Stimulated activated CD8-positive, alpha-beta memory T cell treated with anti-CD3 and anti-CD28 coated beads, Interleukin-15, amount 100 ng/mL, for 1 hour (primary cell): ENCODE data around the gene HOXB6.

Experiments
- DNase-seq: peaks from one replicate; pipeline ENCODE4 v3.0.0-alpha.2; 2020; ENCODE audit warnings: low read depth

Gene HOXB6

DNA sequence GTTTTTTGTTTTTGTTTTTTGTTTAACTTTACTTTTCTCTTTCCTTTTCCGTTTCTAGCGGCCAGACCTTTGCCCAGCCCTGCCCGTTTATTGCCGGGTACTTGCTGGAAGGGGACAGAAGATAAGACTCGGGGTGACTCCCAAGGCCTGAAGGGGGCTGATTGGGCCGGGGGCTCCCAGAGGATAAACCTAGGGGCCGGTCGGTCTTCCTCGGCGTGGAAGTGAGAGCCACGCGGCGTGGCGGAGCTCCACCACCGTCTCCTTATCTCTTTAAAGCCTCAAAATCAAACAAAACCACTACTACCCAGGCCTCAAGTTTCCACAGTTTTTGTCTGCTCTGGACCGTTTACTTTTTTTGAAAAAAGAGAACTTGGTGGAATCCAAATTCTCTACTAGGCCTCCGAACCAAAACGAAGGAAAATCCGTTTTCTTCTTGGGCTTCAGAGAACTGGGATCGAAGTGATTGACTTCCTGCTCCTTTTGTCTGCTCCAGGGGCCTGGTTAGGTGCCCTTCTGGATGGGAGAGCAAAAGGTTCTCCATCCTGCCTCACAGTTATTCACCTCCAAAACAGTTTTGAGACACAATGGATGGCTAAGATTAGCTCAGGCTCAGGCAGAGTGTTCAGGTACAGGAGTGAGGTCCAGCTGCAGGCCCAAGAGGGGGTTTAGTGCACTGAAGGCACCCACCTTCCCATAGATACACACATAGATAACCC, 29.9 kb upstream of the HOXB6 start:
- DNase-seq = no peak

DNA sequence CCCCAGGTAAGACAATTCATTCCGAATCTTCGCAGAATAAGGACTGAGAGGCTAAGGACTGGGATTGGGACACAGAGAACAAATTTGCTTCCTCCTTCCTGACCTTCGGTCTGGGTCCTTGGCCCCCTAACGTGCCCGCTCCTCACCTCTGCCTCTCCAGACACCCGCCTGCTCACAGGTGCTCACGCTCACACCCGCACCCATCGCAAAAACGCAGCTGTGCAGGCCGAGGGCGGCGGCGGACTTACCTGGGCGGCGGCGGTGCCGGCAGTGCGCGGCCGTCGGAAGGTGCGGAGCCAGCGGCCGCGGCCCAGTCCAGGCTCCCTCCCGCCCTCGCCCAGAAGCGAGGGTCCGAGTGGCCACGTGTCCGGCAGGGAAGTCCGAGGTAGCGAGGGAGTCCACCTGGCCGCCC, 28.5 kb upstream of the HOXB6 start:
- no peak for DNase-seq

DNA sequence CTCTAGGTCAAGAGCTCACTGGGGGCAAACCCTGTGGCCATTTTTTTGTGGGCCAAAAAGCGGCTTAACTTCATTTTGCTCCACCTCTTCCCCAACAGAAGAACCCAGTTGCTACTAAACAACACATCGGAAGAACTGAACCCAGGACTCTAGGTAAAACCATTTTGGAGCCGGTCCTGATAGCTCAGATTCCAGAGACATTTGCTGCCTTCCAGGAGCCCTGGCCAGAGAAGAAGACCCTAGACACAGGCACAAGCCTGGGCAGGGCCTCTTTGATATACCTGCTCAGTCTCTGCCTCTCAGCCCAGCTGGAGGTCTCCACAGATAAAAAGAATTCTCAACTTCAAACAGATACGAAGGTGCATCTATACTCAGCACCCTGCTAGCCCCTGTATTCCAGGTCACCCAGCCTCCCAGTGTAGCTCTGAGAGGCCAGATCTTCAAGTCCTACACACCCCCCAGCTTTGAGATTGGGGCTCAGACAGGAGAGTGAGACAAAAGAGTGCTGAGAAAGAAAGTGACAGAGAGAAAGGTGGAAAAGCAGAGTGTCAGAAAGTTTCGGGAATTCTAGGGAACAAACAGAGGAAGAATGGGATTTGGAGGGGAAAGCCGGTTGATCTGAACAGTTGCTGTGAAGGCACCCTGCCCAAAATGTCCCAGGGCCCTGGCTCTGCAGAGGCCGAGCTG, 27.9 kb upstream of the HOXB6 start:
- no peak for DNase-seq

DNA sequence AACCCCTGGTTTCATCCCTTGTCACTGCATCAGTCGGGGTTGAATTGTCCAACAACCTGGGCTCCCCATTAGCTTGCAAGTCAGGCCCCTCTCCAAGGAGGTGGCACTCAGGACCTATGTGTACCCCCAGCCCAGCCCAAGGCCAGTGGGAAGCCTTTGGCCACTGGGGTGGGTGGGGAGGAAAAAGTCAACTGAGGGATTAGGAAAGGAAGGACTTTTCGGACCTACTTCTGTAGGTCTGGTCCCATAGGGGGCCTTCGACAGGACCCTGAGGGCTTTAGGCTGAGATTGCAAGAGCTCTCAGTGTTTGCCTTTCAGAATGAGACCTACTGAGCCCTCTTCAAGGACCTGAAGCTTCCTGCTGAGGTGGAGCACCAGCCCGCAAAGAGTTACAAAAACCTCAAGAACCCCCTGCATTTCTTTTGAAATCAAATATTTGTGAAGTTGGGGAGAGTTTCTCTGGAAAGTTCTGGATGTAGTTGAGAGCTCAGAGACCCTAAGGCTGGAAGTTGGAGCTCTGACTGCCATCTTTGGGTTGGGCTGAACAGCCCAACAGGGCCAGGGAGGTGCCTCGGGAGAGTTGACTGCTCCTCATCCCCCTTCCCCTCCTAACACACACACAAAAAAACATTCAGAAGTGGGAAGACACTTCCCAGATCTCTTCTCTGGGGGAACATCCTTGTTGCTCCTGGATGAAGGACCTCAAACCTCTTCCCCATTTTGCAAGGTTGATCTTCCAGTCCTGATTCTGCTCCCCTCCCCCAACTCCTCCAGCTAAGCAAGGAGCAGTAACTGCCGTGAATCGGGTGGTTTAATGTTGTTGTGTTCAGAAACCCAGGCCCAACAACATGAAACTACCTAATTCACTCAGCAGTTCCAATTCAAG, 27.1 kb upstream of the HOXB6 start:
- no peak for DNase-seq

DNA sequence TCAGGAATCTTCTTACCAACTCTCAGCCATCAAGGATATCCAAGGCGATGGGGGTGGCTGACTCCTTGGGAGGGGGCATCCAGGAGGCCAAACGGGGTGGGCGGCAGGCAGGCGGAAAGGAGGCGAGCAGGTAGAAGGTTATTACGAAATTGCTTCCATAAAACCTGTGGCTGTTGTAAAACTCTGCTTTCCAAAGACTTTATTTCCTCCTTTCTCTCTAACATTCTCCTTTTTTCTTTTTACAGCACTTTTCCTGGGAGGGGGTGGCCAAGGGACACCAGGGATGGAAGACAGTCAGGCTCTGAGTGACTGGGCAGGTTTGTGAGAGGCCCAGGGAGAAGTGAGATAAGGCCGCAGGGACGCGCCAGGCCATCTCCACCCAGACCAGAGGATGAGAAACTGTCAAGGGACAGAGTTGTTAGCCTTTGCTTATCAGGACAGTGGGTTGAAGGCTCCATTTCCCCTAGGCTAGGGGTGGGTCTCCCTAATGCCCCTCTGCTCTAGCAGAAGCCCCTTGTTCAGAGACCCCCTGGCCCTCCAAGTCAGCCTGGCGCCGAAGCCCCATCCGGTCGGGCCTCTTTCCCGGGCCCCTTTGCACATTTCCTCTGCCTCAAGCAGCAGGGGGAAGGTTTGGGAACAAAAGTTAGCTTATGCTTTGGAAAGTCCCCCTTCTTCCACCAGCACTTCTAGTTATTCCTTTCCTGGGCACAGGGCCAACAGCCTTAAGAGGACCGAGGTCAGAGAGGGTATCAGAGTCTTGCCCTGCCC, 26.3 kb upstream of the HOXB6 start:
- DNase-seq = no peak

DNA sequence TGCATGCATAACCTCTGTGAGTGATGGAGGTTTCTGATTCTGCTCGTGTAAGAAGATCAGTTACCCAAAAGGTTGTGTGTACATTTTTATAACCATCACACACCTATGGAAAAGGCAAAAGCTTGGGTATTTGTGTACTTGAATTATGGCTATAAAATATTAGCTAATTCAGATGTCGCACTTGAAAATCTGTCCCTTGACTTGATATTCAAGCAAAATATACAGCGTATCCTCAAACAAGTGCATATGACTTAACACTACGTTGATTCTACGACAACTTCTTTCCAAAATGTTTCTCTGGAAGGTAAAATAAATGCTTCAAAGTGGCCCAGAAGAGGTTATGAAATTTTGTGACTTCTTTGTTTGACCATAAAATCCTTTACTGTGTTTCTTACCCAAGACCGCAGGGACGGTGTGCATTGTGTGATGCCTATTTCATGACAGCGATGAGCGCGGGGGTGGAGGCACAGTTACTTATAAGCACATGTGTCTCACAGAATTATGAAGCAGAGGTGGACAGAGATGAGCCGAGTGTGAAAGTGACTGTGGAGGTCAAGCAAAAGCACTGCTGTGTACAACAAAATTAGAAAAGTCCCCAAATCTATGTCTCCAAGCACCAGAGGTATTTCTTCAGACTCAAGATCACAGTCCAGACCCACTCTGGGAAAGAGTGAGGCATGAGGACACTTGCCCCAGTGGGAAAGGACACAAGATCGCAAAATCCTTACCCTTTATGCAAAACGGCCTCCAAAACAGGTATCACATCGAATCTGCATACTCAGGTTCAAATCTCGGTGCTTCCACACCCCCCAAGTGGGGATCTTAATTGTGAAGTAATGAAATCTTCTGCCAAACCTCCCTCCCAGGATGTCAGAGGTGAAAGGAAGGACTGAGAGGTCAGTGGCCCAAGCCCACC, 25.5 kb upstream of the HOXB6 start:
- DNase-seq = no peak

DNA sequence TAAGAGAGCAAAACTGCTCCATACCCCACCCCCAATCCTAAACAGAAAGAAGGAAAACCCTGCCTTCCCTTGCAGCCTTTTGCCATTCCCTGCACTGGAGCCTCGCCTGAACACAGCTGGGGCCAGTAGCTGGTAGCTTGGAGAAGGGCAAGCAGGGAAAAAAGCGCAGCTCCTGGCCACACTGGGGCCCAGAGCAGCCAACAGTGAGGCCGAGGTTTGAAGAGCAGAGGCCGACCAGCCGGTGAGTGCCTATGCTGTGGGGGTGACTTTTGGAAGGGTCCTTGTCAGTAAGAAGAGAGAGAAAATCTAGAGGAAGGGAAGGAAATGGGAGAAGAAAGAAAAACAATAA, 24.6 kb upstream of the HOXB6 start:
- no peak for DNase-seq

DNA sequence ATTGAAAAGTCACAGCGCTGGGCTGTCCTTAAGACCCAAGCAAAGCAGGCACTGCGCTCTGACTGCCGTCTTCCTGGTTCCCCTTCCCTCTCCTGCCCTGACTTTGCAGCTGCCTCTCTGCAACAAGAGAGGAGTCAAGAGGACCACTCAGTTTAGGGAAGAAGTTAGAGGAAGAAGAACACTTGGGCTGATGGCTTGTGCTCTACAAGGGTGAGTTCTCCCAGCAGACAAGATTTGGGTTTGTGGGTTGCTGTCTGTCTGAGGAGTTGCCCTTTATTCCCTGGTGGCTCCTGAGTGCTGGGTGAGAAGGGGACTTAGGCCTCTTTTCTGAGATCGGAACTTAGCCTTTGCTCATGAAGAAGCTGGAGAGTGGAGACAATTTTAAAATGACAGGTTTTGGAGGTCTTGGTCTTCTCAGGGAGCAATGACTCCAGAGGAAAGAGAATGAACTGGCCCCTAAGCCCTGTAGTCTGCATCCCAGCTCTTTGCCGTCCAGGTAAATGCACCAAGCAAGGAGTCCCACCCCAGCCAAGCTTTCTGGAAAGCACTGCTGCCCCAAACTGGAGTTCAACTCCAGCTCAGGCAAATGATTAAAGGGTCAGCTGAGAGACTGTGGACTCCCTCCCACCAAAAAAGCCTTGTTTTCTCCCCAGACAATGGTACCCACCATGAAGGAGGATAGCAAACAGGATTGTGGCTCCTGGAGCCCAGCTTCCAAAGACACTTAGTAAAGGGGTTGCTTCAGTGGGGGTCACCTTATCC, 24.0 kb upstream of the HOXB6 start:
- no peak for DNase-seq

DNA sequence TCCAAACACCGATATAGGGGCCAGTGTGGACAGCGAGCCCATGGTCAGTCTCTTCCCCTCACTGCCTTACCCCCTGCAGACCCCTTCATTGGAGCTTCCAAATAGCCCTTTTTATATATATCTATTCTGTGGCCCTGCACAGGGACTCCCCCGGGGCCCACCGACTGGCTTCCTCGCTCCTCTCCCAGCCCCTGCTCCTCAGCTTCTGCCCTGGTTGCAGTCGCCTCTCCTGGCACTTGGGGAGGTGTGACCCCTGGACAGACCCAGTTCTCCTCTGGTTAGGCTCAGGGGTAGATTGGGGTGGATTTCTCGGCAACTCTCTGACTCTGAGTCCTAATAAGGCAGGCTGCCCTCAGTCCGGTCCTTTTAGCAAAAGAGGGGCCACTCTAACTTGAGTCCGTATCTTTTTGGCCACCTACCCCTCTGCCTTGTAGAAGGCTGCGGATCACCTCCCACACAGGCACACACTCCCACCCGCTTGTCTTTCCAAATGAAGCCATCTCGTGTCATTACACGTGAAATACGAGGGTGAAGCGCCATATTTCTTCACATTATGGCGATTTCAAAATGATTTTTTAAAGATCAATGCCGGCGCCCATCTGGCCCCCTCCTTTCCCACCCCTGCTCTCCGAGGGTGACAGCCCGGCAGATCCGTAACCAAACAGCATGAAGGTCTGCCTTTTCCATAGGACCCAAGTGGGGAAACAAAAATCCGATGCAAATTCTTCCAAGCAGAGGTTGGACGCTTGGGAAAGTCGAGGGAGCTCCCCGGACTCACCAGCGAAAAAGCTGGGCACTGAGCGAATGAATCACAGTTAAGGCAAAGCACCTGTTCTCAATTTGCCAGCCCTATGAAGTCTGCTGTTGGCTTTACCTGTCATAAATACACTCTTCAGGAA, 23.1 kb upstream of the HOXB6 start:
- DNase-seq = no peak

DNA sequence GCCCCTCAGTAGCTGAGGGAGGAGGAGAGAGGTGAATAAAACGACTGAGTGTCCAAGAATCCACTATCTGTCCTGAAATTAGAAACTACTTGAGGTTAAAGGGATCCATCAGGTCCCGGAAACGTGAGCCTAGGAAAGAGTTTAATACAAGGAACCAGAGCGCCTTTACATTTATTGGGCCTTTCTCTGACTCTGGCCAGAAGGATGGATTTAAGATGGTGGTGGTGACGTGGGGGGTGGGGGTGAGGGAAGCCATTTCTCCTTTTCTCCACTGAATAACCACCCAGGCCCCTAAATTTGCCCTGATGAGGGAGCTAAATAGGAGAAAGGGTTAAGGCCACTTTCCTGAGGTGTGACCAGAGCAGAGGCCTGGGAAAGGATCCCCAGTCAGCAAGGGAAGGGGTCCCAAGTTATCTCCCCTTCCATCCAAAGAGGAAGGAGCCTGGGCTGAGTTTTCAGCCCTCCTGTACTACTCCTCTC, 22.4 kb upstream of the HOXB6 start:
- no peak for DNase-seq

DNA sequence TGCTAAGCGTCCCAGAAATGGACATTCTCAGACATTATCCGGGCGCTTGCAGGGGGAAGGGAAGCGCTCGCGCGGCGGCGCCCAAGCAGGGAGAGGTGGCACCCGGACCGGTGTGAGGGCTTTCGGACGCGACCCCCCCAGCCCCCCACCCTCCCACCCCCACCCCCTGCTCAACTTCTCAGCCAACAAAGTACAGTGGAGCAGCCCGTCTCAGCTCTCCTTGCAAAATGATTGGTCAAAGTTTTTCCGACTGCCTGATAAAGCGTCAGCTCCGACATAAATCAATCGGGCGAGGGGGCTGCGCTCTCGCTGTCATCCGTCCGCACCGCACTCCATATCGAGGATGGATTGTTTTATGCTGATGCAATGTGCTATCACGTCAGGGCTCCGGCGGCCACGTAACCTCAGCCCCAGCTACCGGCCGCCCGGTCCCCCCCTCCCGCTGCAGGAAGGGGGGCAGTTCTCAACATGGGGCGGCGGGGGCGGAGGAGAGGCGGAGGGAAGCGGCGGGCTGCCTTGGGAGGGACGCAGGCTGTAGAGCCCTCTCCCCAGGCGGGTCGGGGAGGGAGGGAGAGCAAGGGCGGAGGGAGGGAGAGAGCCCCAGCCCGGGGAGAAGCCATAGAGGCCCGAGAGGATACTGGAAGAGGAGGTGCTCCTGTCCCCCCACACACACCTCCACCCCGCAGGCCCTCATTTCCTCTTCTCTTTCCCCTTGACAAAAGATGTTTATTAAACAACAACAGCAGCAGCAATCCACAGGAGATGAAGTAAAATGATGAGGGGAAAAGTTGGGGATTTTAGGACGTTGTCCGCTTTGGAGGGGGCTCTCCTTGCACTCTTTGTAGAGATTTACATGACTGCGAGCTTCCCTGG, 21.7 kb upstream of the HOXB6 start, which contains the start of gene HOXB9:
Gene HOXB9 (minus strand): TSS at position 114 of the 873 bp plus-strand sequence. CDS start 89 bp downstream, at position 25.
- DNase-seq = no peak

DNA sequence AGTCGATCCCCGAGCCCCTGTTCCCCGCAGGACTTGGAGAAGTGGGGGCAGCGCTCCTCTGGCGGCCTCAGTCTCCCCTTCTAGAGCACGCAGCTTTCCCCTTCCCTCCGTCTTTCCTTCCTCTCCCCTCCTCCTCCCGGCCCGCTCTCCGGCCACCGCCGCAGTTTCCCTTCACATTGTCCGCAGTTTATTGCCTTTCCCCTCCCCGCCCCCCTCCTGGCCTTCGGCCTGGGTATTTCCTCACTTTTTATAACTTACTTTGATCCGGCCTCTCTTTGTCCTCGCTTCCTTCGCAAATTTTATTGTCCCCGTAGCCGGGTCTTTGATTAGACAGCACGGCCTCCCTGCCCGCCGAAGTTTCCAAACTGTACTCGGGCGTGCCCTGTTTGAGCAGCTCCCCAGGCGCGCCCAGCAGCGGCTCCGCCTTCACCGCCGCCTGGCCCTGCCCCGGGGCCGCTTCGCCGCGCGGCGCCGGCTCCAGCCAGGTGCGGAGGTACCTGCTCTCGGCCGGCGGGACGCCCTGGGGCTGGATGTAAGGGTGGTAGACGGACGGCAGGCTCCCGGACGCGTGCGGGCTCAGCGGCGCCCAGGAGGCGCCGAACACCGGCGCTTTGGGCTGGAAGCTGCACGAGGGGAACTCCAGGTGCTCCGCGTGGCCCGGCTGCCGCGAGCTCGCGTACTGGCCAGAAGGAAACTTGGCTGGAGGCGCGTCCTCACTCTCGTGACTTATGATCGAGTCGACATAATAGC, 20.9 kb upstream of the HOXB6 start:
- DNase-seq = no peak

DNA sequence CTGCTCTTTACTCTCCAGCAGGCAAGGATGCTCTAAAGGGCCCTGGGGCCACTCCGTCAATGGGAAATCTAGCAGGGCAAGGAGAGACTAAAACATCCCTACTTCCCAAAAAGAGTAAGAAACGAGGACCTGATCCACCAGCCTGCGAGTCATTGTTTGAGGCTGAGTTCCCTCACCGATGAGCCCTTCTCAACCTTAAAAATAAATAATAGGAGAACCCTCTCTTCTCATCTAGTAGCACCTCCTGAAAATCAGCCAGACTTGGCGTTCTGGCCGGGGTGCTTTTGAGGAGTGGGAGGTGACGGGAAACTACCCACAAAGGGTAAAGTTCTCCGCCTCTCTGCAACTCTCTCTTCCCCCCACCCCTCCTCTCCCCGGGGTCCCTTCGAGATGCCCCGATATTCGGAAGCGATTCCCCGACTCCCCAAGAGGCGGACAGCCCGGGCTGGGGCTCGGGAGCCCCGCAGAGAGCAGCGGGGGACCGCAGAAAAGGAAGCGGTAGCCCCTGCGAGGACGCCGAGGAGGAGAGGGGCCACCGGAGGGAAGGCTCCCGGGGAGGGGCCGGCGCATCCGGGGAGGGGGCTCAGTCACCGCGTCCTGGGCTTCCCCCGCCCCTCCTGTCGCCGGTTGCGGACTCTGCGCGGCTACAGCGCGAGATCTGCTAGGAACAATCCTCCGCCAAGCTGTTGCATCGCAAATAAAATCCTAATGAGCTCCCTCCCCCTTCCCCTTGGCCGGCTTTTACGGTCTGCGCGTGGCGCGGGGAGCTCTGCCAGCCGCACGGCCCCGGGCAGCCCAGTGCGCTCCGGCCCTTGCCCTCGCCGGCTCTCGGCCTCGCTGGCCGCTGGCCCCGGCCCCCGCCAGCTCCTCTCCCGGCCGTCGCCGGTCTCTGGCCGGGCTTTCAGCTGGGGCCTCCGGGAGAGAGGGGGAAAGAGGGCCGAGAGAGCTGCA, 20.0 kb upstream of the HOXB6 start:
- no peak for DNase-seq

DNA sequence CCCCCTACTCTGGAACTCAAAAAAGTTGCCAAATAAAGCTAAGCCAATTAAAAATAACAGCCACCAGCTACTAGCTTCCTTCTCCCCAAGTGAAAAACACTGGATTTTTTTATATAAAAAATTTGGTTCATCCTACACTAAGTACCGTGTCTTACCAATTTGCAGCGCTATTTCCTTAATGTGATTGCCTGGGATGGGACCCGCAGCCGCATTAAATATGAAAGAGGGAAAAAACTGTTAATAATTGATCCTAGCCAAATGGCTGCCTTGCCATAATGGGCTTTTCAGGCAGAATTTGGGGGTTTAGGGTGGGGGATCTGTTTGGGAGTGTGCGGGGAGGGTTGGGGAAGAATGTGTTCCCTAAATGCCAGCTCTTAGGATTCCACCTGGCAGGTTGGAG, 19.3 kb upstream of the HOXB6 start:
- DNase-seq = no peak

DNA sequence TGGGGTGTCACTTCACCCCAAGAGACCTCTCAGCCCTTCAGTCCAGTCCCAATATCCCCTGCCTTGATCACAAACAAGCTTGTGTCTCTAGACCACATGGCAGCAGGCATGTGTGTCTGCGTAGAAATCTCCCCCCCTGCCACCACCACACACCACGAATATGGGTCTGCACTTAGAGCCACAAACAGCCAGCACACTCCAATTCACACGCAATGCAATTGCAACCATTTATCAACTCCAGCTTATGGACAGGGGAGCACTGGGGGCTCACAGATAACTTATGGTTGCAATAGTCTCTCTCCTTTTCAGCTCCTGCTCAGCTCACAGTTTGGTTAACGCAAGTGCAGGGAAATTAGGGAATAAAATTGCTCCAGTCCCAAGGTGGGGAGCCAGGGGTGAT, 18.8 kb upstream of the HOXB6 start:
- no peak for DNase-seq

DNA sequence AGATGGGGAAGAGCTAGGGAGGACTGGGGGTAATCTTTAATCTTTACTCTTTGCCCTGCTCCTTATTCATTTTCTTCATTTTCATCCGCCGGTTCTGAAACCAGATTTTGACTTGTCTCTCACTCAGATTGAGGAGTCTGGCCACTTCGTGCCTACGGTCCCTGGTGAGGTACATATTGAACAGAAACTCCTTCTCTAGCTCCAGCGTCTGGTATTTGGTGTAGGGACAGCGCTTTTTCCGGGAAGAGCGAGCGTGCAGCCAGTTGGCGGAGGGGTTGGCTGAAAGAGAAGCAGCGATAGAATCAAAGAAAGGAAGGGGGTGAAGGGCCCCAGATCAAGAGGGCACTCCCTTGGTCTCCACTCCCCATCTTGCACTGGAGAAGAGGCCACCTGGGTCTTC, 18.1 kb upstream of the HOXB6 start:
- DNase-seq = no peak
